Liver (tissue), 9 donors: Measurements from ENCODE around the gene LY6G6C. TPM values are rescaled to one million over a fixed set of nuclear protein-coding genes. Genes with fewer than 3 reads are reported as not detected.

ENCODE experiments used
- DNase-seq: peaks from one replicate; pipeline ENCODE4 v3.0.0-alpha.2; 2017; ENCODE audit warnings: low spot score
- H3K27ac ChIP-seq, 2 donors: one replicate each; pipeline ENCODE4 v1.7.0; 2013; ENCODE audit warnings: inconsistent platforms in 2 of 2, low read length in 2 of 2, control low read depth in 1 of 2, low read depth in 1 of 2, mild to moderate bottlenecking in 1 of 2
- H3K27me3 ChIP-seq, 4 donors: one replicate each; pipeline versions ENCODE4 v1.6.1 to v1.7.0; 2013; ENCODE audit warnings: low read length in 3 of 4, inconsistent platforms in 1 of 4, mild to moderate bottlenecking in 1 of 4, moderate library complexity in 1 of 4; ENCODE audit not compliant: control insufficient read depth in 4 of 4, insufficient read depth in 4 of 4
- H3K36me3 ChIP-seq, 4 donors: one replicate each; pipeline versions ENCODE4 v1.6.1 to v1.7.0; 2013; ENCODE audit warnings: low read length in 3 of 4, mild to moderate bottlenecking in 3 of 4, low read depth in 1 of 4, moderate library complexity in 1 of 4; ENCODE audit not compliant: control insufficient read depth in 4 of 4, insufficient read depth in 3 of 4
- H3K4me1 ChIP-seq, 4 donors: one replicate each; pipeline versions ENCODE4 v1.6.1 to v1.7.0; 2013; ENCODE audit warnings: low read length in 3 of 4, mild to moderate bottlenecking in 3 of 4, moderate library complexity in 1 of 4; ENCODE audit not compliant: control insufficient read depth in 4 of 4, insufficient read depth in 4 of 4
- H3K4me3 ChIP-seq, 3 donors: one replicate each; pipeline versions ENCODE4 v1.6.1 to v1.7.0; 2013; ENCODE audit warnings: low read length in 3 of 3, control low read depth in 1 of 3, low read depth in 1 of 3, mild to moderate bottlenecking in 1 of 3
- H3K9ac ChIP-seq, 2 donors: one replicate each; pipeline ENCODE4 v1.7.0; 2013; ENCODE audit warnings: low read length in 2 of 2, mild to moderate bottlenecking in 2 of 2, moderate library complexity in 2 of 2, control low read depth in 1 of 2, low read depth in 1 of 2
- H3K9me3 ChIP-seq, 4 donors: one replicate each; pipeline versions ENCODE4 v1.6.1 to v1.7.0; 2013; ENCODE audit warnings: low read length in 3 of 4; ENCODE audit not compliant: control insufficient read depth in 4 of 4
- ATF3 ChIP-seq: IDR thresholded peaks from 2 replicates; pipeline ENCODE4 v1.6.1; 2016; ENCODE audit warnings: antibody characterized with exemption
- EGR1 ChIP-seq, 2 donors: IDR thresholded peaks; 2 replicates each; pipeline ENCODE4 v1.6.1; 2016 to 2018; ENCODE audit warnings: antibody characterized with exemption in 2 of 2, low read depth in 2 of 2
- FOXA2 ChIP-seq: IDR thresholded peaks from 2 replicates; pipeline ENCODE4 v1.6.1; 2016; ENCODE audit warnings: antibody characterized with exemption
- HNF4A ChIP-seq, 2 donors: conservative IDR thresholded peaks; 2 replicates each; pipeline ENCODE4 v1.6.1; 2016; ENCODE audit warnings: antibody characterized with exemption in 2 of 2, mild to moderate bottlenecking in 2 of 2
- JUND ChIP-seq, 2 donors: IDR thresholded peaks; 2 replicates each; pipeline ENCODE4 v1.6.1; 2016; ENCODE audit warnings: antibody characterized with exemption in 2 of 2
- NR2F2 ChIP-seq: IDR thresholded peaks from 2 replicates; pipeline ENCODE4 v1.6.1; 2016; ENCODE audit warnings: antibody characterized with exemption
- RAD21 ChIP-seq, 2 donors: IDR thresholded peaks; 2 replicates each; pipeline ENCODE4 v1.6.1; 2016; ENCODE audit warnings: antibody characterized with exemption in 2 of 2, mild to moderate bottlenecking in 2 of 2
- RXRA ChIP-seq, 2 donors: IDR thresholded peaks; 2 replicates each; pipeline ENCODE4 v1.6.1; 2017 to 2018; ENCODE audit warnings: antibody characterized with exemption in 2 of 2, mild to moderate bottlenecking in 1 of 2
- SP1 ChIP-seq: IDR thresholded peaks from 2 replicates; pipeline ENCODE4 v1.6.1; 2018; ENCODE audit warnings: antibody characterized with exemption, mild to moderate bottlenecking
- TAF1 ChIP-seq: conservative IDR thresholded peaks from 2 replicates; pipeline ENCODE4 v1.6.1; 2016; ENCODE audit warnings: antibody characterized with exemption, mild to moderate bottlenecking
- YY1 ChIP-seq: IDR thresholded peaks from 2 replicates; pipeline ENCODE4 v1.6.1; 2016; ENCODE audit warnings: antibody characterized with exemption, mild to moderate bottlenecking
- ZBTB33 ChIP-seq: IDR thresholded peaks from 2 replicates; pipeline ENCODE4 v1.6.1; 2016; ENCODE audit warnings: antibody characterized with exemption
- WGBS: extraction: QIAGEN DNeasy Blood & Tissue Kit; methylation state at CpG from one replicate; pipeline ENCODE4 v1.1.7; 2013; 5-methylcytosine and 5-hydroxymethylcytosine counted together
- polyA plus RNA-seq, 2 donors: library from polyadenylated mRNA; stranded (reverse) in 1 of 2; unstranded in 1 of 2; fragments of 200-250 nt in 1 of 2; fragments of >200 nt in 1 of 2; fragmentation: Nextera tagmentation in 1 of 2; extraction: Ambion mirVana in 1 of 2; gene quantifications; one replicate each; pipeline versions ENCODE4 v1.2.1 to v1.2.3, GENCODE V29; 2013 to 2015
- total RNA-seq, 2 donors: library from RNA; depleted of rRNA; stranded (reverse); fragments of >200 nt; gene quantifications; one replicate each; pipeline ENCODE4 v1.2.3, GENCODE V29; 2014
- TF ChIP-seq, protein P1 (sequence below): IDR thresholded peaks from 2 replicates; pipeline ENCODE4 v1.6.1; 2016; ENCODE audit warnings: antibody characterized with exemption
- TF ChIP-seq, protein P2 (sequence below): IDR thresholded peaks from 2 replicates; pipeline ENCODE4 v1.6.1; 2016; ENCODE audit warnings: antibody characterized with exemption, mild to moderate bottlenecking
- donor health status: healthy.
- donor health status: healthy.
- donor health status: healthy.
- donor health status: healthy.
- donor health status: healthy.

The LY6G6C gene
- total and polyA plus RNA-seq, 4 donors, result not detected

GRCh38 chr6:31697555-31697954 is 24.0 kb downstream of the LY6G6C start:
- Histone ChIP-seq H3K9ac (no peak overlapping the region), H3K4me1 (peaks cover 0 to 17% (median 14%) of the 10 kb centered on the region in 4 donors), H3K27ac (no peak overlapping the region), H3K36me3 (peaks cover 8 to 36% (median 21%) of the 10 kb centered on the region in 4 donors), H3K9me3 (no peaks in the 10 kb centered on the region), H3K27me3 (no peaks in the 10 kb centered on the region), H3K4me3 (no peak overlapping the region)
- TF ChIP-seq, protein P1, sequence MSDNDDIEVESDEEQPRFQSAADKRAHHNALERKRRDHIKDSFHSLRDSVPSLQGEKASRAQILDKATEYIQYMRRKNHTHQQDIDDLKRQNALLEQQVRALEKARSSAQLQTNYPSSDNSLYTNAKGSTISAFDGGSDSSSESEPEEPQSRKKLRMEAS, result no peak
- TF ChIP-seq EGR1 (IDR thresholded peaks at IDR 0.05; ENCODE audit: low read depth in 2 of 2), result no peak
- WGBS, result 77% methylated on average over 3 of the region's 3 CpGs
- DNase-seq, result no peak

DNA sequence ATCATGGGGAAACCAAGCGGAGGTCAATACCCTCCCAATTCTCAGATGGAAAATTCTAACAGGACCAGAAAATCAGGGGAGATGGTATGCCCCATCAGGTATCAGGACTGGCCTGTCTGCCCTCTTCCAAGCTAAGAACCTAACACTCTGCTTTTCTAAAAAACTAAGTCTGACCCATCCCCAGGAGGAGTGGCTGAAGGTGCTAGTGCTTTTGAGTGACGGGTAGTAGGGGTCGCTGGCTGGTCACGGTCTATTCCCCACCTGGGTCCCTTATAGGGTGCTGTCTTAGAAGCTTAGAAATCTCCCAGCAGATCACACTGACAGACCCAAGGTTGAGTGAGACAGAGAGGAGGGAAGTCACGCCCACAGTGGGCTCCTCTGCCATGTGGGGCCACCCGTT is 28.0 kb downstream of the LY6G6C start:
- H3K9ac ChIP-seq, result no peak overlapping the region
- H3K4me3 ChIP-seq, result no peak overlapping the region
- H3K27me3 ChIP-seq, result no peaks in the 10 kb centered on the region
- no peak overlapping the region for H3K27ac ChIP-seq
- no peak for TF ChIP-seq YY1
- no peak for TF ChIP-seq ATF3
- no peak for TF ChIP-seq JUND (IDR thresholded peaks at IDR 0.05)
- no peak for TF ChIP-seq HNF4A (conservative IDR thresholded peaks at IDR 0.05)
- TF ChIP-seq RXRA (IDR thresholded peaks at IDR 0.05), result no peak
- TF ChIP-seq FOXA2, result no peak
- no peak for TF ChIP-seq NR2F2
- no peak for TF ChIP-seq SP1
- TF ChIP-seq, protein P2, sequence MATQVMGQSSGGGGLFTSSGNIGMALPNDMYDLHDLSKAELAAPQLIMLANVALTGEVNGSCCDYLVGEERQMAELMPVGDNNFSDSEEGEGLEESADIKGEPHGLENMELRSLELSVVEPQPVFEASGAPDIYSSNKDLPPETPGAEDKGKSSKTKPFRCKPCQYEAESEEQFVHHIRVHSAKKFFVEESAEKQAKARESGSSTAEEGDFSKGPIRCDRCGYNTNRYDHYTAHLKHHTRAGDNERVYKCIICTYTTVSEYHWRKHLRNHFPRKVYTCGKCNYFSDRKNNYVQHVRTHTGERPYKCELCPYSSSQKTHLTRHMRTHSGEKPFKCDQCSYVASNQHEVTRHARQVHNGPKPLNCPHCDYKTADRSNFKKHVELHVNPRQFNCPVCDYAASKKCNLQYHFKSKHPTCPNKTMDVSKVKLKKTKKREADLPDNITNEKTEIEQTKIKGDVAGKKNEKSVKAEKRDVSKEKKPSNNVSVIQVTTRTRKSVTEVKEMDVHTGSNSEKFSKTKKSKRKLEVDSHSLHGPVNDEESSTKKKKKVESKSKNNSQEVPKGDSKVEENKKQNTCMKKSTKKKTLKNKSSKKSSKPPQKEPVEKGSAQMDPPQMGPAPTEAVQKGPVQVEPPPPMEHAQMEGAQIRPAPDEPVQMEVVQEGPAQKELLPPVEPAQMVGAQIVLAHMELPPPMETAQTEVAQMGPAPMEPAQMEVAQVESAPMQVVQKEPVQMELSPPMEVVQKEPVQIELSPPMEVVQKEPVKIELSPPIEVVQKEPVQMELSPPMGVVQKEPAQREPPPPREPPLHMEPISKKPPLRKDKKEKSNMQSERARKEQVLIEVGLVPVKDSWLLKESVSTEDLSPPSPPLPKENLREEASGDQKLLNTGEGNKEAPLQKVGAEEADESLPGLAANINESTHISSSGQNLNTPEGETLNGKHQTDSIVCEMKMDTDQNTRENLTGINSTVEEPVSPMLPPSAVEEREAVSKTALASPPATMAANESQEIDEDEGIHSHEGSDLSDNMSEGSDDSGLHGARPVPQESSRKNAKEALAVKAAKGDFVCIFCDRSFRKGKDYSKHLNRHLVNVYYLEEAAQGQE, result no peak
- TF ChIP-seq EGR1 (IDR thresholded peaks at IDR 0.05; ENCODE audit: low read depth in 2 of 2), result no peak
- no peak for TF ChIP-seq ZBTB33
- TF ChIP-seq, protein P1, result no peak
- TF ChIP-seq TAF1, result no peak
- no peak for TF ChIP-seq RAD21 (IDR thresholded peaks at IDR 0.05)
- H3K9me3 ChIP-seq, result no peaks in the 10 kb centered on the region
- 94% methylated on average over 6 of the region's 6 CpGs for WGBS
- H3K36me3 ChIP-seq, result peaks cover 8 to 68% (median 51%) of the 10 kb centered on the region in 4 donors
- no peak for DNase-seq
- no peaks in the 10 kb centered on the region for H3K4me1 ChIP-seq
